Ishikawa (cell line): ENCODE measurements around the gene CERT1.

Experiments used
- CEBPB ChIP-seq: IDR thresholded peaks from 2 replicates; pipeline ENCODE4 v1.6.1; 2012
- CREB1 ChIP-seq: IDR thresholded peaks from 2 replicates; pipeline ENCODE4 v1.6.1; 2012; ENCODE audit warnings: low read depth
- EGR1 ChIP-seq: IDR thresholded peaks from 2 replicates; pipeline ENCODE4 v1.6.1; 2012
- EP300 ChIP-seq: IDR thresholded peaks from 2 replicates; pipeline ENCODE4 v1.6.1; 2012; ENCODE audit warnings: borderline replicate concordance
- FOXM1 ChIP-seq: IDR thresholded peaks from 2 replicates; pipeline ENCODE4 v1.6.1; 2012; ENCODE audit warnings: low read depth, borderline replicate concordance
- MAX ChIP-seq: IDR thresholded peaks from 2 replicates; pipeline ENCODE4 v1.6.1; 2012
- NFIC ChIP-seq: IDR thresholded peaks from 2 replicates; pipeline ENCODE4 v1.6.1; 2012
- RAD21 ChIP-seq: IDR thresholded peaks from 2 replicates; pipeline ENCODE4 v1.6.1; 2012; ENCODE audit warnings: low read depth
- TAF1 ChIP-seq: IDR thresholded peaks from 2 replicates; pipeline ENCODE4 v1.6.1; 2012; ENCODE audit warnings: low read depth, mild to moderate bottlenecking
- TCF12 ChIP-seq: IDR thresholded peaks from 2 replicates; pipeline ENCODE4 v1.6.1; 2012; ENCODE audit warnings: low read depth
- TEAD4 ChIP-seq: IDR thresholded peaks from 2 replicates; pipeline ENCODE4 v1.6.1; 2012
- USF1 ChIP-seq: IDR thresholded peaks from 2 replicates; pipeline ENCODE4 v1.6.1; 2012
- YY1 ChIP-seq: IDR thresholded peaks from 2 replicates; pipeline ENCODE4 v1.6.1; 2012; ENCODE audit warnings: low read depth
- ZBTB7A ChIP-seq: IDR thresholded peaks from 2 replicates; pipeline ENCODE4 v1.6.1; 2012; ENCODE audit warnings: low read depth
- TF ChIP-seq, protein P1 (sequence below): IDR thresholded peaks from 2 replicates; pipeline ENCODE4 v1.6.1; 2012; ENCODE audit warnings: low read depth, mild to moderate bottlenecking

Gene CERT1

DNA sequence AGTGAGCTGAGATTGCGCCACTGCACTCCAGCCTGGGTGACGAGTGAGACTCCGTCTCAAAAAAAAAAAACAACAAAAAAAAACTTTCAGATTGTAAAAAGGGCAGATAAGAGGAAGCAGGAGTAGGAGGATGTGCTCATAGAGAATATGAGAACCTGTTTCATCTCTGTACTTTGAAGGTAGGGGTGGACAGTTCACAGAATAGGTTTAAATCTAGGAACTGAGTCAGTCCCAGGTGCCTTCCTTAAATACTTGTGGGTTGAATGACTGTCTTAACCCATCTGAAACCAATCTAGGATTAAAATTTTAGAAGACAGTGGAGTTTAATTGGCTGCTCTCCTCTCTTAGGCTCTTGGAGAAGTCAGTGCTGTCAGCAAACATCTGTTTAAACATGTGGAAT, 12.6 kb upstream of the CERT1 start:
- no peak for TF ChIP-seq MAX
- TF ChIP-seq, protein P1, sequence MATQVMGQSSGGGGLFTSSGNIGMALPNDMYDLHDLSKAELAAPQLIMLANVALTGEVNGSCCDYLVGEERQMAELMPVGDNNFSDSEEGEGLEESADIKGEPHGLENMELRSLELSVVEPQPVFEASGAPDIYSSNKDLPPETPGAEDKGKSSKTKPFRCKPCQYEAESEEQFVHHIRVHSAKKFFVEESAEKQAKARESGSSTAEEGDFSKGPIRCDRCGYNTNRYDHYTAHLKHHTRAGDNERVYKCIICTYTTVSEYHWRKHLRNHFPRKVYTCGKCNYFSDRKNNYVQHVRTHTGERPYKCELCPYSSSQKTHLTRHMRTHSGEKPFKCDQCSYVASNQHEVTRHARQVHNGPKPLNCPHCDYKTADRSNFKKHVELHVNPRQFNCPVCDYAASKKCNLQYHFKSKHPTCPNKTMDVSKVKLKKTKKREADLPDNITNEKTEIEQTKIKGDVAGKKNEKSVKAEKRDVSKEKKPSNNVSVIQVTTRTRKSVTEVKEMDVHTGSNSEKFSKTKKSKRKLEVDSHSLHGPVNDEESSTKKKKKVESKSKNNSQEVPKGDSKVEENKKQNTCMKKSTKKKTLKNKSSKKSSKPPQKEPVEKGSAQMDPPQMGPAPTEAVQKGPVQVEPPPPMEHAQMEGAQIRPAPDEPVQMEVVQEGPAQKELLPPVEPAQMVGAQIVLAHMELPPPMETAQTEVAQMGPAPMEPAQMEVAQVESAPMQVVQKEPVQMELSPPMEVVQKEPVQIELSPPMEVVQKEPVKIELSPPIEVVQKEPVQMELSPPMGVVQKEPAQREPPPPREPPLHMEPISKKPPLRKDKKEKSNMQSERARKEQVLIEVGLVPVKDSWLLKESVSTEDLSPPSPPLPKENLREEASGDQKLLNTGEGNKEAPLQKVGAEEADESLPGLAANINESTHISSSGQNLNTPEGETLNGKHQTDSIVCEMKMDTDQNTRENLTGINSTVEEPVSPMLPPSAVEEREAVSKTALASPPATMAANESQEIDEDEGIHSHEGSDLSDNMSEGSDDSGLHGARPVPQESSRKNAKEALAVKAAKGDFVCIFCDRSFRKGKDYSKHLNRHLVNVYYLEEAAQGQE: no peak

DNA sequence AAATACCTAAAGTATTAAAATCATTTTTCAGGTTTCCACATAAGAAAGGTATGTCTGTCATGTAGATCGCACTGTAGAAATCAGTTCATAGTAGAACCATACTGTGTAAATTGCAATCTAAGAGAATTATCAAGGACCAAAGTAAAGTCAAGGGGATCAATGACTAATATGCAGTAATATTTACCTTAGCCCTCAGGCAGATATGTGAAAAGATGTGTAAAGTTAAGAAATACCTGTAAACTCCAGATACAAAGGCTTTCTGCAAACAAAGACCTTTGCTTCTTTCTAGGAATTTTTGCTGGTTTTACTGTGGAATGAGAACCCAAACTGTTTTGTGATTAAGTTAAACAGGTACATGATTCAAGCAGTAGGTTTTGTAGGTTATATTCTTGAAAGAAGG, 11.8 kb upstream of the CERT1 start:
- TF ChIP-seq TEAD4 (no peak), USF1 (no peak), CEBPB (no peak), CREB1 (no peak), TAF1 (no peak), ZBTB7A (no peak), NFIC (no peak), MAX (no peak), FOXM1 (no peak), EGR1 (no peak), YY1 (no peak)
- TF ChIP-seq, protein P1: no peak

- no peak for TF ChIP-seq CEBPB
- TF ChIP-seq USF1: no peak
- no peak for TF ChIP-seq TEAD4
- no peak for TF ChIP-seq MAX
- TF ChIP-seq EGR1: no peak
- no peak for TF ChIP-seq ZBTB7A
- no peak for TF ChIP-seq YY1
- no peak for TF ChIP-seq RAD21
- no peak for TF ChIP-seq FOXM1
- TF ChIP-seq EP300: no peak
- no peak for TF ChIP-seq TCF12
- TF ChIP-seq CREB1: no peak
- TF ChIP-seq NFIC: no peak
- no peak for TF ChIP-seq TAF1
- TF ChIP-seq, protein P1: no peak
Observed at GRCh38 chr5:75522542-75522941, 11.1 kb upstream of the CERT1 start.

- TF ChIP-seq CEBPB (no peak), USF1 (no peak)
Observed at GRCh38 chr5:75522025-75522424, 10.6 kb upstream of the CERT1 start.

- TF ChIP-seq ZBTB7A: no peak
- no peak for TF ChIP-seq TAF1
- no peak for TF ChIP-seq USF1
- no peak for TF ChIP-seq CEBPB
- no peak for TF ChIP-seq YY1
- no peak for TF ChIP-seq TCF12
- no peak for TF ChIP-seq FOXM1
- TF ChIP-seq EGR1: no peak
- TF ChIP-seq NFIC: no peak
Observed at GRCh38 chr5:75521195-75521594, 9.8 kb upstream of the CERT1 start.
